Mucosa of gallbladder (tissue), 1 donor: ENCODE results near the gene TNK2. TPM values are rescaled to one million over a fixed set of nuclear protein-coding genes. Genes with fewer than 3 reads are reported as not detected.
"Not testable (repeated sequence)": the region's sequence is repeated elsewhere in the genome, so short reads cannot be mapped to it uniquely, and the experiment has no call there.

Experiments
- DNase-seq: peaks from one replicate; pipeline ENCODE4 v3.0.0-alpha.2; 2020; ENCODE audit warnings: low spot score
- total RNA-seq: library from RNA; stranded (reverse); gene quantifications from one replicate; pipeline ENCODE4 v1.2.1, GENCODE V29; 2021
- donor health status: DM: no; HTN: no; CAD: no.

Gene TNK2
- total RNA-seq, 1 donor from 2014 or later: 47.3 TPM

DNA sequence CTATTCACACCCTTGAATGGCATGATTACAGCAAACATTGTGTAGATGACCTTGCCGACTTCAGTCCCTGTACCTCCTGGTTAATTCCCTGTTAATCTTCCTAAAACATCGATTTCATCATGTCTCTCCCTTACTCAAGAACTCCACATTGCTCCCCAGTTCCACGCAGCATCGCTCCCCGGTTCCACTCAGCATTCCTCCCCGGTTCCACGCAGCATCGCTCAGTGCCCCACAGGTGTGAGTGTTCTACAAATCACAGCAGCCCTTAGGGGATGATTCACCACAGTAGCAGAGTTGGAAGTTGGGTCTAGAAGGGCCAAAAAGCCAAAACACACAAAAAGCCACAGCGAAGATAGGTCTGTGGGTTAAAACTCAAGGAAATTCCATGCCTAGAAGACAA lies 8.6 kb upstream of the TNK2 start:
- no peak for DNase-seq

- no peak for DNase-seq
These were observed 7.9 kb upstream of the TNK2 start for GRCh38 chr3:195916291-195916690.

GRCh38 chr3:195914648-195915473 lies 6.5 kb upstream of the TNK2 start:
- DNase-seq: peak; percentile 92

DNA sequence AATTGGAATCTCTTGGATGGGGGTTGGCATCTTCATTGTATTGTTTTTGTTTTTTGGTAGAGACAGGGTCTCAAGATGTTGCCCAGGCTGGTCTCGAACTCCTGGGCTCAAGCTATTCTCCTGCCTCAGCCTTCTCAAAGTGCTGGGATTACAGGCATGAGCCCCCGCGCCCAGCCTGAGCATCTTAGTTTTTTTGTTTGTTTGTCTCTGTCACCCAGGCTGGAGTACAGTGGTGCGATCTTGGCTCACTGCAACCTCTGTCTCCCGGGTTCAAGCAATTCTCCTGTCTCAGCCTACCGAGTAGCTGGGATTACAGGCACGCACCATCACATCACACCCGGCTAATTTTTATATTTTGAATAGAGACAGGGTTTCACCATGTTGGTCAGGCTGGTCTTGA lies 5.8 kb upstream of the TNK2 start:
- DNase-seq: not testable (repeated sequence)

- no peak for DNase-seq
These were observed 5.0 kb upstream of the TNK2 start for GRCh38 chr3:195913382-195913781.

DNA sequence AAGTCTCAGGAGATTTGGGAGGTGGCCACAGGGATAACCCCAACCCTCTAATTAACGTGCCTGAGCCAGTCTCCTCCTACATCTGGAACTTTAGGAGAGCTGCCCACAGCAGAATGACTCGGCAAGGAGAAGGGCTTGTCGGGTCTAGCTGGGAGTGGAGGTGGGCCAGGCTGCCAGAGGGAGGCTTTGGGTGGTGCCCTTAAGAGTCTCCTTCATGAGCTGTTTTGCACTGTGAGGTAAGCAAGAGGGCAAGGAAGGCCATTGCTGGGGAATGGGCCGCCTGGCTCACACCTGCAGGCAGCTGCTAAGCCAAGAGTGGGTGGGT lies 3.6 kb upstream of the TNK2 start:
- no peak for DNase-seq

GRCh38 chr3:195911041-195911945 lies 2.9 kb upstream of the TNK2 start:
- DNase-seq: no peak

DNA sequence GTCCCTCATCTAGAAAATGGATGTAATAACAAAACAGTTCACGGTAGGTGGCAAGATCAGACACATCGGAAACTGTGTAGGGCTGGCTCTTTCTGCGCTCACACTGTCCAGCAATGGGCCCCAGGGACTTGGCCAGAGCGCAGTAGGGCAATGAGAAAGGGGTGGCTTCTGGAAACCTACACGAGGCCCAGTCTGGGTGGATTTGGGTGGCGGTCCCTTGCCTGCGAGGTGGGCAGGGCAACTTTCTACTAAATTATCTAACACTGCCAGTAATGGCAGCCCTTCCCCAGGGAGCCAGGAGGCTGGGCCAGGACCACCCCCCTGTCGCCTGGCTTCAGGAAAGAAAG lies 2.1 kb upstream of the TNK2 start:
- DNase-seq: no peak

DNA sequence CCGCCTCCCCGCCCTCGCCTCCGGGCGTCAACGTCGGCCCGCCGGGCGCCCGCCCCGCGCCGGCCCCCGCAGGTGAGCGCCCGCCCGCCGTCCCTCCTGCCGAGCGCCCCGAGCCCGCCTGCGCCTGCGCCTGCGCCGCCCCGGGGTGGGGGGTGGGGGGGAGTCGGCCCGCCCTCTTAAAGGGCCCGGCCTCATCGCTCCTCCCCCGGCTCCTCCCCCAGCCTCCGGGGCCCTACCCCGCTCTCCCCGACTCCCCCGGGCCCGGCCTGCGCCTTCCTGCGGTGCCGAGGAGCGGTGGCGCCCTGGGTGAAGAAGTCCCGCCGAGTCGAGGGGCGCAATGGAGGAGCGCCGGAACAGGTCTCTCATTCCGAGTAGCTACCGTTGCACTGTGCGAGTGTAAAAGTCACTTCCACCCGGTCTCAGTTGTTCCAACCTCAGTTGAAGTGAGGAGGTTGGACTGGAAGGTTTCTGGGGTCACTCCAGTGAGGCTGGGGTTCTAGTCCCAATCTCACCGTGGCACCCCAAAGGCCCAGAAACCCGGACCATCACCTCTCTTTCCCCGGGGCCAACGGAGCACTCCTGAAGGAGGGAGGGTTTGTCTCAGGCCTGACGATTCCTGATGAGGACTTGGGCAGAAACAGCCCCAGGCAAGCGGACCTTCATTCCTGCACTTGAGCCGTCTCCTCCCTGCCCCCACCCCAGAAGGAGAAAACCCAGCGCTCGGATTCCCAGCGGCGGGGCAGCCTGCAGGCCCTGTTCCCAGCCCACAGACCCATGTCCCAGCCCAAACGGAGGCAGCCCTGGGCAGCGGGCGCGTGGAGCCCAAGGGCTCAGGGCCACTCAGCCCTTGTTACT lies 1.5 kb upstream of the TNK2 start:
- DNase-seq: peak; percentile 79

GRCh38 chr3:195908694-195909581 lies 587 bp upstream of the TNK2 start:
- no peak for DNase-seq

- DNase-seq: no peak
These were observed 742 bp downstream of the TNK2 start for GRCh38 chr3:195907684-195907933.

DNA sequence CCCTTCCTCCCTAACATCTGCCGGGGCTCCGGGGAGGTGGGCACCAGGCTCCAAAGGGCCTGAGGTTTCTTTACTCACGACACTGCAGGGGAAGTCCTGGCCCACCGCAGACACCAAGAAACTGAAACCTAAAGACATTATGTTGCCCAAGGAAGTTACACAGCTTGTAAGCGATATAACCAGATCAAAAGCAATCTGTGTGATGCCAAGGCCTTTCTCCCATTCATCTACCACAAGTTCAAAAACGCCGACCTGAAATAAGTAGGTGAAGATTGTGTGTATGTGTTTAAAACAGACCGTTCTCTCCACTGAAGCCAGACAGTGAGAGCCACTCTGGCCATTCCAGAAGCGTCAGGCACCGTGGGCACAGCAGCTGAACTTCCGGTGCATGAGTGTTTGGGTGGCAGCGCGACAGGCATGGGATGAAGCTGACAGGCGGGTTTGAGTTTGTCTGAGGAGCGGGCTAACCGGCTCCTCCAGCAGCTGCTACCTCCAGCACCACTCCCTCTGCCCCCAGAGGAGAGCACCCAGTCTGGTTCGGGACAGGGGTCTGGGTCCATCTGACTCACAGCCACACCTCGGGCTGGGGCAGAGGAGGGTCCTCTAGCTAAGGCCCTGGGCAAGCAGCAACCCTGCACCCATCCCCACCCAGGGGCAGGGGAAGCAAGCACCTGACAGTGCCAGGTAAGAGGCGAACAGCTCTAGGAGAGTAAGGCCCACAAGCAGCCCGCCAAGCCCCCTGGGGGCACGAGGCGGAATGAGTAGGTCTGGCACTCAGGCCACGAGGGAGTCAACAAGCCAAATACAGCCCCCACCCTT lies 1.3 kb downstream of the TNK2 start:
- no peak for DNase-seq

DNA sequence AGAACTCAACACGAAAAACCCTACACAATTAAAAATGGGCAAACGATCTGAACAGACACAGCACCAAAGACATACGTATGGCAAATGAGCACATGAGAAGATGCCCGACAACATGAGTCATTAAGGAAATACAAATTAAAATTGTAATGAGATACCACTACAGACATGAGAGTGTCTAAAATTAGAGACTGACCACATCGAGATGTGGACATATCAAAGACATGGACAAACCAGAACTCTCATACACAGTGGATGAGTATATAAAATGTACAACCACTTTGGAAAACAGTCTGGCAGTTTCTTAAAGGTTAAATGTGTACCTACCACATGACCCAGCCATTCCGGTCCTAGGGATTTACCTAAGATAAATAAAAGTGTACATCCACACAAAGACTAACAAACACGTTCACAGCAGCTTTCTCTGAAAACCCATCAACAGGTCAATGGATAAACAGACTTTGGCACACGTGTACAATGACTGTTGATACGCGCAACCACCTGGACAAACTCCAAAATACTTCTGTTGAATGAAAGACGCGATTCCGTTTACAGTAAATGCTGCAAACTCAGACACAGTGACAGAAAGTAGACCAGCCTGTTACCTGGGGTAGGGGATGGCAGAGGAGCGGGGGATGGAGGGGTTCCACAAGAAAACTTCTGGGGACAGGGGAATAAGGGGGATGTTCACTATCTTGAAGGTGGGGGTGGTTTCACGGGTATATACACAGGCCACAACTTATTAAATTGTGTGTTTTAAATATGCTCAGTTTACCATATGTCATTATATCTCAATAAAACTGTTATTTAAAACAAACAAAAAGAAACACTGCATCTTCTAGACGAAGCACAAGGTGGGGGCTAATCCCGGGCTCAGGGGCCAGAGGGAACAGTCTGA lies 2.1 kb downstream of the TNK2 start:
- DNase-seq: no peak

DNA sequence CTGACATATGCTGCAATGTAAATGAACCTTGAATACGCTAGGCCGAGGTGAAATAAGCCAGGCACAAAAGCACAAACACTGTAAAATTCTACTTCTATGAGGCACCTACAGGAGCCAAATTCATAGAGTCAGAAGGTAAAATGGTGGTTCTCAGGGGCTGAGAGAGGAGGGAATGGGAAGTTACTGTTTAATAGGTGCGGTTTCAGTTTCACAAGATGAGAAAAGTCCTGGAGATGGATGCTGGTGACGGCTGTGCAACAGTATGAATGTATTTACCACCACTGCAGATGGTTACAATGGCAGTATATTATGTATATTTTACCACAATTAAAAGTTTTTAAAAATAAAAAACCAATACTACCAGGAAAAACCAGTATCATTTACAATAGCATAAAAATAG lies 4.0 kb downstream of the TNK2 start:
- DNase-seq: no peak

DNA sequence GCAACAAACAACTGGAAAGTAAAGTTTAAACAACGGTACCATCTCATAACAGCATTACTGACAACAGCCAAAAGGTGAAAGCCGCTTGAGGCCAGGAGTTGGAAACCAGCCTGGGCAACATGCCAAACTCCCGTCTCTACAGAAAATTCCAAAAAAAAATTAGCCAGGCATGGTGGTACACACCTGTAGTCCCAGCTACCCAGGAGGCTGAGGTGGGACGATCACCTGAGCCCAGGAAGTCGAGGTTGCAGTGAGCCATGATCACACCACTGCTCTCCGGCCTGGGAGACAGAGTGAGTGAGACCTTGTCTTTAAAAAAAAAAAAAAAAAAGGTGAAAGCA lies 4.4 kb downstream of the TNK2 start:
- DNase-seq: no peak

GRCh38 chr3:195902634-195903033 lies 5.7 kb downstream of the TNK2 start:
- not testable (repeated sequence) for DNase-seq

DNA sequence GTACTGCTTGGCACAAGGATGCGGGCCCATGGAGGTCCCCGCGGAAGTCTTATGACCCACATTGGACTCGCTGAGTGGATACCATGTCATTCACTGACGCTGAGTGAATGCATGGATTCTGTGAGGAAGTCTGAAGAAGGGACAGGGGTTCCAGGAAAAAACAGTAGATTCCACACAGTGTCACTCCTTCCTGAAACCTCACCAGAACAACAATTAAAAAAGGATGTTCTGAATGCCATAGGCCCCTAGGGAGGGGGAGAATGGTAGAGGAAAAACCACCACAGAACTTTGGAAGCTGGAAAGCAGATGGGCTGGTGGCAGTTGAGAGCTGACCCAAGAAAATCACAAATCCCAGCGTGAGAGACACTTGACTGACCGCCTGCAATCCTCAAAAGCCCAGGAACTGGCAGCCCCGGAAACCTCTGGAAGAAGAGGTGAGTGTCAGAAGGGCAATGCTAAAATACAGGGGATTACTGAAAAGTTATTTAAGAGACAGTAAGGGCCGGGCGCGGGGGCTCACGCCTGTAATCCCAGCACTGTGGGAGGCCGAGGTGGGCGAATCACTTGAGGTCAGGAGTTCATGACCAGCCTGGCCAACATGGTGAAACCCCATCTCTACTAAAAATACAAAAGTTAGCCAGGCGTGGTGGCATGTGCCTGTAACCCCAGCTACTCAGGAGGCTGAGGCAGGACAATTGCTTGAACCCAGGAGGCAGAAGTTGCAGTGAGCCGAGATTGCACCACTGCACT lies 6.3 kb downstream of the TNK2 start:
- not testable (repeated sequence) for DNase-seq

DNA sequence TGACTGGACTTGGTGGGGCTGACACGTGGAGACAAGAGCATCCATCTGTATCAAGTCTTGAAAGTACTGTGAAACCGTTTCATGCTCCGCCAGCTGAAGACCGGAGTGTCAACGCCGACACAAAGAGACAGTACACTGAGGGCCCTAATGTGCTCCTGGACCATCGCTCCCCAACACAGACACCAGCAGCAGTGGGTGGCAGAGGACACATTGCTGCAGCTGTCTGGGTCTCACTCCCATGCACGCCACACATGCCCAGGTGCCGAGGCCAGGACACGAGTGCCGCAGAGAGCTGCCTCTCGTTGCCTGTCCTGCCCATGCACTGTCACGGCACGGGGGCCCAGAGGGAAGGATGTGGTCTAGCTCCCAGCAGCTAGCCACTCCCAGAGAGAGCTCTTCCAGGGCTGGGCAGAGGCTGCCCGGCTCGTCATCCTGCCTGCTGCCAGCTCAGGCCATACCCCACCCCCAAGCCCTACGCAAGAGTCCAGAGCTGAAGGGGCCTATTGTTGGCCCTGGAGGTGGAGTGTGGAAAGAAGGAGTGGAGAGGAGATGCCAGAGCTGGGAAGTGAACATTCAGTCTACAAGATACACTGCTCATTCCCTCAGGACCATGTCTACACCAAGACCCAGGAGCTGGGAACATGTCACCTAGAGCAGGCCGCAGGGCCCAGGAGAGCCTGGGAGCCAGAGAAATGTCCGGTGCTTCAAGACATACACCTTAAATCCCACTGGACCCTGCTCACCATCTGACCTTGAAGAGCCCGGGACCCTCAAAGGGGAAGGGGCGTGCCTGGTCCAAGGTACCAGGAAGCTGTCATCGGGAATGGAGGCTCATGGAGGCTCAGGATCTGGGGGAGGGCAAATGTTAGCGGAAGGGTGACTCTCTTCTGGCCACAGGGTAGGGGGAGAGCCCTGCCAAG lies 7.7 kb downstream of the TNK2 start:
- DNase-seq: peak; percentile 44
